Mucosa of descending colon (tissue), 3 donors: Measurements from ENCODE around the gene GUCA1A. TPM values are rescaled to one million over a fixed set of nuclear protein-coding genes. Genes with fewer than 3 reads are reported as not detected.
A peak's percentile ranks its signal among the peaks of the same experiment; 100 is the strongest.

Source experiments
- ATAC-seq: fragments of 200-7000 bp; cut with Tn5 transposase; one replicate; pipeline ENCODE4 v1.9.1; 2020; ENCODE audit warnings: mild to moderate bottlenecking, moderate library complexity
- DNase-seq, 3 donors: peaks; one replicate each; pipeline ENCODE4 v3.0.0-alpha.2; 2020
- H3K36me3 ChIP-seq: fragments of 200-600 bp; one replicate; pipeline ENCODE4 v1.8.0; 2021; ENCODE audit warnings: low read depth, mild to moderate bottlenecking
- H3K4me1 ChIP-seq: fragments of 200-600 bp; one replicate; pipeline ENCODE4 v1.8.0; 2021; ENCODE audit warnings: low read depth, mild to moderate bottlenecking
- H3K4me3 ChIP-seq: fragments of 200-600 bp; one replicate; pipeline ENCODE4 v1.8.0; 2021; ENCODE audit warnings: mild to moderate bottlenecking
- H3K9me3 ChIP-seq: fragments of 200-600 bp; one replicate; pipeline ENCODE4 v1.8.0; 2021; ENCODE audit warnings: mild to moderate bottlenecking
- intact Hi-C, 2 donors: fragments of 100-400 bp; cut with DNase I in 1 of 2; cut with micrococcal nuclease in 1 of 2; formaldehyde crosslinking; loops; one replicate each; pipeline versions ENCODE4 v1.11.0 to v1.11.1; 2022; cut with DNase I, micrococcal nuclease
- total RNA-seq, 3 donors: library from RNA; stranded (reverse); fragmentation: NEBNext Ultra II Directional in 2 of 3; extraction: Animal tissue kit (Norgen Biotek cat#: 25700) in 2 of 3; gene quantifications; one replicate each; pipeline versions ENCODE4 v1.2.1 to v1.2.4, GENCODE V29; 2021 to 2023
- TF ChIP-seq, protein P1 (sequence below): fragments of 200-600 bp; IDR thresholded peaks from one replicate; pipeline ENCODE4 v1.8.0; 2022; ENCODE audit warnings: antibody characterized with exemption, mild to moderate bottlenecking
- donor health status: DM: no; HTN: no; CAD: no; lungs with moderate emphysema.
- donor health status: DM: no; HTN: no; CAD: no.
- donor health status: DM: no; HTN: yes; CAD: no.

The GUCA1A gene
- total RNA-seq, 3 donors from 2014 or later, result not detected

DNA sequence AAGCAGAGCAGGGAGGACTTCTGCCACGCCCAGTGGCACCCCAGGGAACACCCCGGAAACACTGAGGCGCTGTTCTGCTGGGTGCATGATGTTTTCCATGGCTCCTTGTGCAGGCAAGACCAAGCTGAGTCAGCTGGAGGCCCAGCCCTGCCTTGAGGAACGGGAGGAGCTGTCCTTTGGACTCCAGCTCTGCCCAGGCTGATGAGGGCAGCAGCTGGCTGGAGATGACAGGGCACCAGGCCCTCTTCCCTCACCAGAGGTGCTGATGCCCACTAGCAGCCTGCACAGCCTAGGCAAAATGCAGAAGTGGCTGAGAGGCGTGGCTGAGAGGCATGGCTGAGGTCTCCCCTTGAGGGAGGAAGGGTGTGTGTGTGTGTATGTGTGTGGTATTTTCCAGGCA, 33.1 kb upstream of the GUCA1A start:
- peak; percentile 81 to 91 (median 87) for DNase-seq
- Histone ChIP-seq H3K4me1 (peaks cover 40% of the 10 kb centered on the region), H3K36me3 (no peaks in the 10 kb centered on the region), H3K4me3 (no peak overlapping the region), H3K9me3 (no peaks in the 10 kb centered on the region)
- intact Hi-C loops, result no loop called here
- TF ChIP-seq, protein P1, sequence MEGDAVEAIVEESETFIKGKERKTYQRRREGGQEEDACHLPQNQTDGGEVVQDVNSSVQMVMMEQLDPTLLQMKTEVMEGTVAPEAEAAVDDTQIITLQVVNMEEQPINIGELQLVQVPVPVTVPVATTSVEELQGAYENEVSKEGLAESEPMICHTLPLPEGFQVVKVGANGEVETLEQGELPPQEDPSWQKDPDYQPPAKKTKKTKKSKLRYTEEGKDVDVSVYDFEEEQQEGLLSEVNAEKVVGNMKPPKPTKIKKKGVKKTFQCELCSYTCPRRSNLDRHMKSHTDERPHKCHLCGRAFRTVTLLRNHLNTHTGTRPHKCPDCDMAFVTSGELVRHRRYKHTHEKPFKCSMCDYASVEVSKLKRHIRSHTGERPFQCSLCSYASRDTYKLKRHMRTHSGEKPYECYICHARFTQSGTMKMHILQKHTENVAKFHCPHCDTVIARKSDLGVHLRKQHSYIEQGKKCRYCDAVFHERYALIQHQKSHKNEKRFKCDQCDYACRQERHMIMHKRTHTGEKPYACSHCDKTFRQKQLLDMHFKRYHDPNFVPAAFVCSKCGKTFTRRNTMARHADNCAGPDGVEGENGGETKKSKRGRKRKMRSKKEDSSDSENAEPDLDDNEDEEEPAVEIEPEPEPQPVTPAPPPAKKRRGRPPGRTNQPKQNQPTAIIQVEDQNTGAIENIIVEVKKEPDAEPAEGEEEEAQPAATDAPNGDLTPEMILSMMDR, result no peak
- ATAC-seq, result peak; percentile 76

DNA sequence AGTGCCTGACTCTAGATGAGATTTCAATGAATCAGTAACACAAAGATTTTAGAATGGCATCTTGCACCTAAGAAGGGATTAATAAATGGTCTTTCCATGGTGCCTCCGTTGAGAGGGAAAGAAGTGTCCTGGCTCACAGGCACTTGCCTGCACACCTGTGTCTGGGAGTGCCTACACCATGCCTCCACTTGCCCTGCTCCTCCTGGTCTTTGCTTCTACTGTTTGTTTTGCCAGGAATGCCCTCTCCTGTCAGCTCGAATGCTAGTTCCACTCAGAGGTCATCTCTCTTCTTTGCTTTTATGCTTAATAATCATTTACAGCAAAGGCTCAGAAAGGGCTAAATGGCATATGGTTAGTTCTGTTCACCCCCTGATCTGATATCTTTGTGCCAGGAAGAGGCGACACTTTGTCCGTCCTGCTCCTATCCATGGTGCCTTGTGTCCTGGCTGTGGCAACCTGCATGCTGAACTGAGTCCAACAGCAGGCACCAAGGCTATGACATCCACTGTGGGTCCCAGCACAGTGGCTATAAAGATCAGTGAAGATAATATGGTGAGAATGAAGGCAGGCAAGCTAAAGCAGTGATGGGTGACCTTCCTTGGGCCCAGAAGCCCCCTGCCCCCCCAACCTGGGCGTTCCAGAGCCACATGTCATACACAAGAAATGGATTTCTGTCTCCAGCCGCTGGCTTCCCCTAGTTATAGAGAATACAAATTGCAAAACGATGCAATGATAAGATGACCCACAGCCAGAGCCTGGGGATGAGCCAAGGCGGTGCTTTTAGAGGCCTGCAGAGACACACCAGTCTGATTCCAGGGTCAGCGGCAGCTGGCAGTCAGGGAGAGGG, 32.2 kb upstream of the GUCA1A start:
- Histone ChIP-seq H3K36me3 (no peaks in the 10 kb centered on the region), H3K4me3 (no peak overlapping the region), H3K9me3 (no peaks in the 10 kb centered on the region), H3K4me1 (peaks cover 40% of the 10 kb centered on the region)
- TF ChIP-seq, protein P1, result no peak
- intact Hi-C loops, result no loop called here
- ATAC-seq (no peak), DNase-seq (no peak)

DNA sequence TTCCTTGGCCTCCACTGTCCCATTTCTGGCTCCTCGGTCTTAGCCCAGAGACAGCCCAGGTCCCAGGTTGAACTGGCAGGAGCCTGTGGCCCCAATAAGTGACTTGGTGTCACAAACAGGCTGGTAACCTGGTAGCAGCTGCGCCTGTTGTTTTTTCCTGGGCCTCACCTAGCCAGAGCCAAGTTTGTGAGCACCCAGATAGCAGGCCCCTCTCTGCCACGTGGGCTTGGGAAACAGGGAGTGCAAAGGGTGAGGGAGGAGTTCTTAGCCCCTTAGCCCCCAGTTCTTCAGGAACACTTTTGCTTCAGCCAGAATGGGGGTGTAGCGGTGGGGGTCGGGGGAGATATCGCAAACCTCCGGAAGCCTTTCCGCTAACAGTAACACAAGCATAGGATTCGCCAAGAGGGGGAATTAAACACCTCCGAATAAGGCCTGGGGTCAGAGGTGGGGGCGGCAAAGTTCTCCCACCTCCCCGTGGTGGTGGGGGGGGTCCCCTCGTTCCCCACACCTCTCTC, 31.5 kb upstream of the GUCA1A start:
- DNase-seq (no peak), ATAC-seq (no peak)
- intact Hi-C loops, result no loop called here
- Histone ChIP-seq H3K36me3 (no peaks in the 10 kb centered on the region), H3K4me3 (peak overlapping the region; percentile 54), H3K4me1 (peaks cover 34% of the 10 kb centered on the region), H3K9me3 (no peaks in the 10 kb centered on the region)
- TF ChIP-seq, protein P1, result no peak

DNA sequence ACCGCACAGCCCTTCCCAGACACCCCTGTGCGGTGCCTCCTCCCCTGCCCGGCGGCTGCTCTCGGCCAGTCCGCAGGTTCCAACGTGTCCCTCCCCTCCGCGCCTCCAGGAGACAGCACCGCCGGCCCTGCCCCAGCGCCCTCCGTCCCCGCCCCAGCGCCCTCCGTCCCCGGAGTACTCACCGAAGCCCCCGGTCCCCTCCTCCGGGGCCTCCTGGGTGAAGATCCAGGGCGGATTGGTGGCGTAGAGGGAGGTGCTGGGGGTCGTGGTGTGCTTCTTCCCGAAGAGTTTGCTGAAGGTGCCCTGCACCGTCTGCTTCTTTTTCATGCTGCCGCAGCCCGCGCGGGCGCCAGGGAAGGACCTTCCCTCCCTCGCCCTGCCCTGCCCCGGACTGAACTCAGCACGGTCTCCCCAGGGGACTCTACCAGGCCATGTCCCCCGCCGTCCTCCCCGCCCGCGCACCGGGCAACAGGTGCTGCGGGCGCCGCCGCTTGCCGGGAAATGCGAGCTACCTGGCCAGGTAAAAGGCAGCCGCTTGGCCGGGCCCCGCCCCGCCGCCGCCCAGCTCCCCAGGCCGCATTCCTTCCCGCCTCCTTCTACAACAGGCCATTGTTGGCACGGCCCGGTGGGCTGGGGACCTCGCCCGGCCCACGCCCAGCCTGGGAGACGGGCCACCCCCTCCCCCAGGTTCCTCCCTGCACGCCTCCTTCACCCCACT, 30.9 kb upstream of the GUCA1A start, which contains the start of gene C6orf132:
C6orf132 (minus strand) TSS at position 503 of the 718 bp plus-strand sequence; CDS start at position 327, 176 bp downstream.
- peak; percentile 88 for DNase-seq

DNA sequence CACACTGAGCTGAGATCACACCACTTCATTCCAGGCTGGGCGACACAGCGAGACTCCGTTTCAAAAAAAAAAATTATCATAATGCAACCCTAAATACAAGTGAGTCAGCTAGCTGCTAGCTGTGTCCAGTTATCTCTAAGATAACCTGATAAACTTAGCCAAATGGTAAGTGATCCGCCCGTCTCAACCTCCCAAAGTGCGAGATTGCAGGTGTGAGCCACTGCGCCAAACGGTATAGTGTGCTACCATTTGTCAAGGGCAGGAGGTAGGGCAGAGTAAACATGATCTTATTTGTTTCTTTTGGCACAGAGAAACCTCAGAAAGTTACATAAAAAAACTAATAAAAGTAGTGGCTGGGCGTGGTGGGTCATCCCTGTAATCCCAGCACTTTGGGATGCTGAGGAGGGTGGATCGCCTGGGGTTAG, 26.0 kb upstream of the GUCA1A start:
- Histone ChIP-seq H3K9me3 (no peaks in the 10 kb centered on the region), H3K4me1 (peaks cover 6% of the 10 kb centered on the region), H3K36me3 (no peaks in the 10 kb centered on the region), H3K4me3 (no peak overlapping the region)
- DNase-seq (peak in 1 of 3 donors; percentile 54), ATAC-seq (peak; percentile 71)
- TF ChIP-seq, protein P1, result no peak
- intact Hi-C loops, result no loop called here

More for the DNA sequence above, 30.9 kb upstream of the GUCA1A start, which contains the start of gene C6orf132:
- intact Hi-C loops, result no loop called here
- Histone ChIP-seq H3K36me3 (no peaks in the 10 kb centered on the region), H3K4me3 (peak within 1 kb of the TSS; percentile 54), H3K4me1 (peaks cover 38% of the 10 kb centered on the region), H3K9me3 (no peaks in the 10 kb centered on the region)
- peak; percentile 73 for ATAC-seq
- TF ChIP-seq, protein P1, result no peak
